ENCODE results near the gene ANKRD44.

Gene ANKRD44

DNA sequence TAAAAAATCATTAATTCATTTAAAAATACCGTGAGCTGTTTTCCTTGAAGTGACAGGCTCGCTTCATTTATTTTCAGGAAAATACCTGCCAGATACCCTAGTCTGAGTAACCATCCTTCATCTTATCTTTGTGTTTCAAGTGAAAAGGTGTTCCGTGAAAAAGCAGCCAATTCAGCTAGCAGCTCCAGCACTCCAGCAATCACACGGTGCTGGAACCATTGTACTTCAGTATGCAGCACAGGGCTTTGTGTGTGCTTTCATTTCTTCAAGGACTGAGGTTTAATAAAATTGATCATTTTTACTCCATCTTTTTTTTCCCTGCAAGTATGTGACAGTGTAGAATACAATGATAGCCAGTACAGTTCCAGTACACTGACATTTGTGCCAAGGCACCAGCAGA is 344.9 kb downstream of the ANKRD44 start:
- H3K14ac ChIP-seq (ENCODE audit: low read length in 2 of 2): no peak overlapping the region

DNA sequence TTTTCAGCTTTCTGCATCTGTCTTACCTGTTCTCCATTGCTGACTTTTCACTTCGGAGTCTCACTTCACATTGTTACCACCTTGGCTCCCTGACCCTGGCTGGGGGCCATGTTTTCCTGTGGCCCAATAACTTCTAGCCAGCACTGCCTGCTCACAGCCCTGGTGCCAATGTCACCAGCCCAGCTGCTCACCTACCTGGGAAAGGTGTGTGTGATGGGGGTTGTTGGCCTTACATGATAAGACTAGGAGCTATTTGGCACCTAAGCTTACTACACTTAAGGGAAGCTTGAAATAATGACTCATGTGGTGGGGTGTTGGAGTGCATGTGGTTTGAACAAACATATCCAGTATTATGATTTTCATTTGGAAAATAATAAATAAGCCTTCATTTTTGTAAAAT is 346.6 kb downstream of the ANKRD44 start:
- no peak overlapping the region for H4K91ac ChIP-seq (ENCODE audit: low read length)
- no peak overlapping the region for H3K4me2 ChIP-seq (ENCODE audit: low read length, poor library complexity, severe bottlenecking)
- no peak overlapping the region for H2BK15ac ChIP-seq (ENCODE audit: low read depth, poor library complexity, severe bottlenecking)
- H3K27me3 ChIP-seq (ENCODE audit: control insufficient read depth in 1 of 2, insufficient read depth in 1 of 2, low read length in 2 of 2): no peaks in the 10 kb centered on the region
- H3K9ac ChIP-seq (ENCODE audit: low read length): no peak overlapping the region
- no peak for DNase-seq
- 91% methylated on average over 1 of the region's 1 CpG for WGBS
- H3K14ac ChIP-seq (ENCODE audit: low read length in 2 of 2): no peak overlapping the region
- H2AK5ac ChIP-seq (ENCODE audit: low read length, severe bottlenecking): no peak overlapping the region
- no peak overlapping the region for H2BK5ac ChIP-seq (ENCODE audit: low read depth, low read length, poor library complexity, severe bottlenecking)
- no peaks in the 10 kb centered on the region for H3K36me3 ChIP-seq (ENCODE audit: control insufficient read depth in 1 of 2, insufficient read depth in 2 of 2, low read depth in 1 of 2, low read length in 2 of 2)
- H3K4me1 ChIP-seq (ENCODE audit: control insufficient read depth, insufficient read depth, low read depth, low read length): peaks cover 2% of the 10 kb centered on the region
- H4K8ac ChIP-seq (ENCODE audit: low read length): no peak overlapping the region
- H3K27ac ChIP-seq (ENCODE audit: low read length, poor library complexity, severe bottlenecking): no peak overlapping the region
- H2AFZ ChIP-seq (ENCODE audit: low read depth, low read length): no peak overlapping the region
- H3K4me3 ChIP-seq (ENCODE audit: insufficient read depth in 1 of 2, low read depth in 1 of 2, low read length in 2 of 2): peak overlapping the region in 1 of 2 experiments; percentile 26
- H2BK120ac ChIP-seq (ENCODE audit: low read depth, low read length): no peak overlapping the region
- H3K4ac ChIP-seq (ENCODE audit: low read depth in 1 of 2, low read length in 2 of 2): no peak overlapping the region
- no peaks in the 10 kb centered on the region for H3K9me3 ChIP-seq (ENCODE audit: control insufficient read depth, low read length)
- peak overlapping the region in 1 of 2 experiments; percentile 1 for H3K23ac ChIP-seq (ENCODE audit: low read length in 2 of 2)
- no peaks in the 10 kb centered on the region for H3K79me1 ChIP-seq (replicated peaks; ENCODE audit: low read length, poor library complexity, severe bottlenecking)
- H2BK12ac ChIP-seq (ENCODE audit: low read length in 2 of 2): peak overlapping the region in 1 of 2 experiments; percentile 4
- H3K18ac ChIP-seq (ENCODE audit: low read depth in 1 of 2, low read length in 2 of 2): no peak overlapping the region

More for the DNA sequence above, 344.9 kb downstream of the ANKRD44 start:
- DNase-seq: no peak
- Histone ChIP-seq H2BK120ac (ENCODE audit: low read depth, low read length) (no peak overlapping the region), H3K4me1 (ENCODE audit: control insufficient read depth, insufficient read depth, low read depth, low read length) (peaks cover 2% of the 10 kb centered on the region), H3K27ac (ENCODE audit: low read length, poor library complexity, severe bottlenecking) (no peak overlapping the region), H2BK5ac (ENCODE audit: low read depth, low read length, poor library complexity, severe bottlenecking) (no peak overlapping the region), H4K91ac (ENCODE audit: low read length) (no peak overlapping the region), H3K4me2 (ENCODE audit: low read length, poor library complexity, severe bottlenecking) (no peak overlapping the region), H3K18ac (ENCODE audit: low read depth in 1 of 2, low read length in 2 of 2) (no peak overlapping the region), H3K4me3 (ENCODE audit: insufficient read depth in 1 of 2, low read depth in 1 of 2, low read length in 2 of 2) (no peak overlapping the region), H3K23ac (ENCODE audit: low read length in 2 of 2) (no peak overlapping the region), H3K27me3 (ENCODE audit: control insufficient read depth in 1 of 2, insufficient read depth in 1 of 2, low read length in 2 of 2) (no peaks in the 10 kb centered on the region), H4K8ac (ENCODE audit: low read length) (no peak overlapping the region), H3K9me3 (ENCODE audit: control insufficient read depth, low read length) (no peaks in the 10 kb centered on the region), H3K4ac (ENCODE audit: low read depth in 1 of 2, low read length in 2 of 2) (no peak overlapping the region), H2BK12ac (ENCODE audit: low read length in 2 of 2) (no peak overlapping the region), H2AFZ (ENCODE audit: low read depth, low read length) (no peak overlapping the region), H2AK5ac (ENCODE audit: low read length, severe bottlenecking) (no peak overlapping the region), H3K36me3 (ENCODE audit: control insufficient read depth in 1 of 2, insufficient read depth in 2 of 2, low read depth in 1 of 2, low read length in 2 of 2) (no peaks in the 10 kb centered on the region), H3K9ac (ENCODE audit: low read length) (no peak overlapping the region), H3K79me1 (replicated peaks; ENCODE audit: low read length, poor library complexity, severe bottlenecking) (no peaks in the 10 kb centered on the region), H2BK15ac (ENCODE audit: low read depth, poor library complexity, severe bottlenecking) (no peak overlapping the region)
- WGBS: 70% methylated on average over 3 of the region's 4 CpGs

- Histone ChIP-seq H3K79me1 (replicated peaks; ENCODE audit: low read length, poor library complexity, severe bottlenecking) (no peaks in the 10 kb centered on the region), H2BK5ac (ENCODE audit: low read depth, low read length, poor library complexity, severe bottlenecking) (no peak overlapping the region), H3K27ac (ENCODE audit: low read length, poor library complexity, severe bottlenecking) (no peak overlapping the region), H3K9ac (ENCODE audit: low read length) (no peak overlapping the region), H3K4me1 (ENCODE audit: control insufficient read depth, insufficient read depth, low read depth, low read length) (peaks cover 2% of the 10 kb centered on the region), H3K9me3 (ENCODE audit: control insufficient read depth, low read length) (no peaks in the 10 kb centered on the region), H4K8ac (ENCODE audit: low read length) (no peak overlapping the region), H3K36me3 (ENCODE audit: control insufficient read depth in 1 of 2, insufficient read depth in 2 of 2, low read depth in 1 of 2, low read length in 2 of 2) (no peaks in the 10 kb centered on the region), H3K27me3 (ENCODE audit: control insufficient read depth in 1 of 2, insufficient read depth in 1 of 2, low read length in 2 of 2) (no peaks in the 10 kb centered on the region), H2BK15ac (ENCODE audit: low read depth, poor library complexity, severe bottlenecking) (no peak overlapping the region), H3K14ac (ENCODE audit: low read length in 2 of 2) (no peak overlapping the region), H2BK120ac (ENCODE audit: low read depth, low read length) (no peak overlapping the region), H3K4me2 (ENCODE audit: low read length, poor library complexity, severe bottlenecking) (no peak overlapping the region), H3K23ac (ENCODE audit: low read length in 2 of 2) (no peak overlapping the region), H4K91ac (ENCODE audit: low read length) (no peak overlapping the region), H3K18ac (ENCODE audit: low read depth in 1 of 2, low read length in 2 of 2) (no peak overlapping the region), H3K4ac (ENCODE audit: low read depth in 1 of 2, low read length in 2 of 2) (no peak overlapping the region), H2AFZ (ENCODE audit: low read depth, low read length) (no peak overlapping the region), H2BK12ac (ENCODE audit: low read length in 2 of 2) (no peak overlapping the region), H2AK5ac (ENCODE audit: low read length, severe bottlenecking) (no peak overlapping the region), H3K4me3 (ENCODE audit: insufficient read depth in 1 of 2, low read depth in 1 of 2, low read length in 2 of 2) (no peak overlapping the region)
- 71% methylated on average over 2 of the region's 2 CpGs for WGBS
- no peak for DNase-seq
Observed at GRCh38 chr2:196963043-196963442, 347.5 kb downstream of the ANKRD44 start.

GRCh38 chr2:196962325-196962724 is 348.3 kb downstream of the ANKRD44 start:
- no peak overlapping the region for H2BK120ac ChIP-seq (ENCODE audit: low read depth, low read length)
- H3K36me3 ChIP-seq (ENCODE audit: control insufficient read depth in 1 of 2, insufficient read depth in 2 of 2, low read depth in 1 of 2, low read length in 2 of 2): no peaks in the 10 kb centered on the region
- H2BK15ac ChIP-seq (ENCODE audit: low read depth, poor library complexity, severe bottlenecking): no peak overlapping the region
- 100% methylated on average over 2 of the region's 2 CpGs for WGBS
- no peaks in the 10 kb centered on the region for H3K27me3 ChIP-seq (ENCODE audit: control insufficient read depth in 1 of 2, insufficient read depth in 1 of 2, low read length in 2 of 2)
- no peak overlapping the region for H3K18ac ChIP-seq (ENCODE audit: low read depth in 1 of 2, low read length in 2 of 2)
- H3K4me3 ChIP-seq (ENCODE audit: insufficient read depth in 1 of 2, low read depth in 1 of 2, low read length in 2 of 2): no peak overlapping the region
- no peaks in the 10 kb centered on the region for H3K9me3 ChIP-seq (ENCODE audit: control insufficient read depth, low read length)
- H3K4ac ChIP-seq (ENCODE audit: low read depth in 1 of 2, low read length in 2 of 2): no peak overlapping the region
- peaks cover 2% of the 10 kb centered on the region for H3K4me1 ChIP-seq (ENCODE audit: control insufficient read depth, insufficient read depth, low read depth, low read length)
- no peak overlapping the region for H3K4me2 ChIP-seq (ENCODE audit: low read length, poor library complexity, severe bottlenecking)
- H4K8ac ChIP-seq (ENCODE audit: low read length): no peak overlapping the region
- H3K23ac ChIP-seq (ENCODE audit: low read length in 2 of 2): no peak overlapping the region
- no peak overlapping the region for H2BK5ac ChIP-seq (ENCODE audit: low read depth, low read length, poor library complexity, severe bottlenecking)
- DNase-seq: no peak
- no peak overlapping the region for H2AFZ ChIP-seq (ENCODE audit: low read depth, low read length)
- H4K91ac ChIP-seq (ENCODE audit: low read length): no peak overlapping the region
- no peak overlapping the region for H3K14ac ChIP-seq (ENCODE audit: low read length in 2 of 2)
- H3K79me1 ChIP-seq (replicated peaks; ENCODE audit: low read length, poor library complexity, severe bottlenecking): no peaks in the 10 kb centered on the region
- H2BK12ac ChIP-seq (ENCODE audit: low read length in 2 of 2): no peak overlapping the region
- no peak overlapping the region for H3K9ac ChIP-seq (ENCODE audit: low read length)
- no peak overlapping the region for H2AK5ac ChIP-seq (ENCODE audit: low read length, severe bottlenecking)
- no peak overlapping the region for H3K27ac ChIP-seq (ENCODE audit: low read length, poor library complexity, severe bottlenecking)
